Cerebellar cortex (tissue), 1 donor: ENCODE data around the gene PLB1.

Source experiments
- DNase-seq: peaks from one replicate; pipeline ENCODE4 v3.0.0-alpha.2; 2015; ENCODE audit warnings: low spot score

PLB1 gene

DNA sequence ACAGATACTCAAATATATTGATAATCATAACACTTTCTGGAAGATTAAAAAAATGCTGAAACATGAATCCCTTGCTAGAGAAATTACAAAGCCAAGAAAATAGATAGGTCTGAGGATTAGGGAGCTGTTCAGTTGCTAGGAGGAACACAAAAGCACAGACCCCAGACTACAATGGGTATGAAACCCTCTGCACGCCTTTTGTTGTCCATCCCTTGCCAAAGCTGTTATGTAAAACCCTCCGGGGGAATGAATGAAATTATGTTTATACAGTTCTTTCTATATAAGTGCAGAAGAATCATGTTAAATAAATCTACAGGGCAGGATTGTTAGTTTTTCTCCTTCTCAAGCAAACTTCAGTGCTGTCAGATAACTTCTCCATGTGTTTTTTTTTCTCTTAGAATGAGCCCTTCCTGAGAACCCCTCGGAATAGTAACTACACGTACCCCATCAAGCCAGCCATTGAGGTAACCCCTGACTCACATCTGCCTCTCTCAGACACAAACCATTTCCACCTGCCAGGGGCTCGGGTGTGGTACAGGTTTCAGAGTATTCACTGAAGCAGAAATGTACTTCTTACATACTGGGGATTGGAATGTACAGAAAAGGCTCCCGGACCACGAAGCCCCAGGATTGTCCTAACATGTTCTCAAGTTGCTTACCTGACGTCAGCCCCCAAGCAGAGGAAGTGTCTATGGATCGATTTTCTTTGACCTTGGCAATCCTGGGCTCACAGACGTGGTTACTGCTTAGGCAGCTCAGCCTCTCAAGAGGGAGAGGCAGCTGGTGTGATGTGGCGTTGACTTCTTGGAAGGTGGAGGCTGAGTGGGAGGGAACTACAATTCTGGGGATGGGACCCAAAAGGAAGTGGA, 118.0 kb downstream of the PLB1 start:
- DNase-seq: no peak

GRCh38 chr2:28615706-28616105, 119.8 kb downstream of the PLB1 start:
- DNase-seq: no peak

DNA sequence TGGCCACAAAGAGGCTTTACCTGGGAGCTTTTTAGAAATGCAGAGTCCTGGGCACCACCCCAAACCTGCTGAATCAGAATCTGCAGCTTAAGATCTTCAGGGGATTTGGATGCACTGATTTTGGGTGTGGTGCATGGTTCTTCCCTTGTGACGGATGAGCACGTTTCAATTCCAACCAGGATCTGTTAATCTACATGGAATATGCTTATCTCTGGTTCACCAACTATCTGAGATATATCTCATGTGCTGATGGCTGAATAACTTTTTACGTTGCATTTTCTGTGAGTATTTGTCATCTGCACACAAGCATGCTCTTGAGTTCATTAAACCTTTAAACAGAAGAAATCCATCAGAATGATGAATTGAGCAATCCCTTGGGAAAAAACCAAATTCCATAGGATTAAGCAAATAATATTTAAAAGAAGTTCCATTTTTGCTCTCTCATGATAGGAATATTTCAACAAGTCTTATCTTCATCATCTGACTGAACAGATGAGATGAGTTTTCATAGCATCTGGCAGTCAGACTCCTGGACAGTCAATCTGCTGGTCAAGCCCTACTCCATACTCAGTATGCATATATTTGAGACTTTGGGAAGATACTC, 120.6 kb downstream of the PLB1 start:
- DNase-seq: no peak

GRCh38 chr2:28617502-28618184, 121.8 kb downstream of the PLB1 start:
- DNase-seq: no peak

DNA sequence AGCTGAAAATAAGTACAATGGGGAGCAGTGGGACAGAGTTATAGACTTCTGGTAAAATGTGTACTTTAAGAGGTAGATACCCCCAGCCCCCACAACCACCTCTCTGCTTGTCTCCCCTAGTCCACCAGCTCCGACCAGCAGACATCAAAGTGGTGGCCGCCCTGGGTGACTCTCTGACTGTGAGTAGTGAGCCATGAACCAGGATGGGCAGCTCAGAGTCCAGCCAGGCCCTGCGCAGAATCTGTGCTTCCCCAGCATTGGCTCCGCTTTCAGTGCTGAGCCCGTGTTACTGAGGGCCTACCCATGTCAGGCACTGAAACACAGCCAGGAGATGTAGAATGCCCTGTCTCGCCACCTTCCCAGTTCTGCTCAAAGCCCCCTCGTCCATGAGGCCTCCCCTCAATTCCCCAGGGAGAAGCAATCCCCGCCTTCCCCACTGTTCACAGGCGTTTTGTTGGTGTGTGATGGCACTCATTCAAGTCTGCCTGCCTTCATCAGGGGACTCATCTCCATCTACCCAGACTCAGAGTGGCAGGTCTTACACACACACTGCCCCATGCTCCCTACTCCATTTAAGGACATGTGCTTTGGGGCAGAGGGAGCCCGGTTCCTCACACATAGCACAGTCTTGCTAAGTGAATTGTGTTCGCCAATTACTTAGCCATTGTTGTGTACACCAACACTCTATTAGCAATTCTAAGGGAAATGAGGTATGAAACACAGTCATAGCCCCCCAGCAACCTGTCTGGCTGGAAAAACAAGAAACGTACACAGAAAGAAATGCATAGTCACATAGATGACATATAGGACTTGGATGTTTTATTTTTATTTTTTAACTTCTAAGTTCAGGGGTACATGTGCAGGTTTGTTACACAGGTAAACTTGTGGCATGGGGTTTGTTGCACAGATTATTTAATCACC, 122.6 kb downstream of the PLB1 start:
- no peak for DNase-seq

- no peak for DNase-seq
Measured at GRCh38 chr2:28619213-28620196, 123.6 kb downstream of the PLB1 start.

- DNase-seq: no peak
Measured at GRCh38 chr2:28620291-28620793, 124.5 kb downstream of the PLB1 start.

GRCh38 chr2:28620801-28621171, 124.9 kb downstream of the PLB1 start:
- DNase-seq: no peak

DNA sequence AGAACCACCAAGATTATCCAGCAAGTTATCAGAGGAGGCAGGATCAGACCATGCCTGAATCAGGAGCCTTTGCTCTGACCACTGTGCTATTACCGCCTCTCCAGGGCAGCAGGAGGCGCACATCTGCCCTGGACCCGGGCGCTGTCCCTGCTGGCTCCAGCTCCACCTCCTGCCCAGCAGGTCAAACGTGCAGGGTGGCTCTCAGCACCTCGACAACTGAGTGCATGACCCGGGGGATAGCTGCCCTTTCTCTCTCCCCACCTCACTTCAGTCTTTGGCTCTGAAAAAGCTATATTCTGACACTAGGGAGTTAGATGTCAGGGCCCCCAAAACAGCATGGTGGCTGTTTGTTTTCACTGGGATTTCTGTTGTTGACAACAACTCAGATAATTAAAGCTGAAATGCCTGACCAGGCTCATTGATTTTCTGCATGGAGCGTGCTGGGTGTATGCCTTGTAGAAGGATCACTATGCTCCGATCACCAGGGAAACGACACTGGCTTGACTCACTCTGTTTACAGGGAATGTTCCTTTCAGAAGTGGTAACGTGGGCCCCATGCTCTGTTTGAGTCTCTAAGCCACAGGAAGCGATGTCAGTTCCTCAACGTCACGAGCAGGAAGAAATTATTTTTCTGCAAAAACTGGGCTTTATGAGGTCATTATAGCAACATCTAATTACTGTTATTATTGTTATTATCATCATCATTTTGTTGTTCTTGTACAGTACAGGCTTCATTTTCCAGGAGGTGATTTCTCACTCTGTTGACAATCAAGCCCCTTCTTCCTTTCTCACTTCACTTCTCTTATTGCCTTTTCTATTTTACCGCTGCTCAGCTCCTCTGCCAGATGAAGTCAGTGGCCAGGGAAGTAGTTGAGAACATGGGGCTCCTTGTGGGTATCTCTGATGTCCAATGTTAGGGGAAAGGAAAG, 125.6 kb downstream of the PLB1 start:
- DNase-seq: peak; percentile 15

GRCh38 chr2:28622101-28622499, 126.2 kb downstream of the PLB1 start:
- DNase-seq: no peak

DNA sequence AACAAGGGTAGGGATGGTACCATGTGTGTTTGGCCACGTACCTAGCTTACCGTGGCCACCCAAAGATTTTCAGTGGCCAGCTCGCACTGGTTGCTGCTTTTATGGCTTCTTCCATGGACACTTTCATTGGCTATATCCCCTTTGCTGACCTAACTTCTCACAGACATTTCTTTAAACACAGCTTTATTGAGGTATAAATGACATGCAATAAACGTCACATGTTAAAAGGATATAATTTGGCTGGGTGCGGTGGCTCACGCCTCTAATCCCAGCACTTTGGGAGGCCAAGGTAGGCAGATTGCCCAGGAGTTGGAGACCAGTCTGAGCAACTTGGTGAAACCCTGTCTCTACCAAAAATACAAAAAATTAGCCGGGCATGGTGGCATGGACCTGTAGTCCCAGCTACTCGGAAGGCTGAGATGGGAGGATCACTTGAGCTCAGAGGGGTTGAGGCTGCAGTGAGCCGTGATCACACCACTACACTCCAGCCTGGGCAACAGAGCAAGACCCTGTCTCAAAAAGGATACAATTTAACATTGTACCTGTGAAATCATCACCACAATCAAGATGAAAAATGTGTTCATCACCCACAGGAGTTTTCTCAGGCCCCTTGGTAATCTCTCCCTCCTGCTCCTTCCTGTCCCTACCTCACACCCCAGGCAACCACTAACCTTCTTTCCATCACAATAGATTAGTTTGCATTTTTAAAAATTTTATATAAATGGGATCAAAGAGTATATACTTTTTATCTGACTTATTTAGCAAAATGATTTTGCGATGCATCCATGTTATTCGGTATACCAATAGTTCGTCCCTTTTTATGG, 127.9 kb downstream of the PLB1 start:
- DNase-seq: no peak

DNA sequence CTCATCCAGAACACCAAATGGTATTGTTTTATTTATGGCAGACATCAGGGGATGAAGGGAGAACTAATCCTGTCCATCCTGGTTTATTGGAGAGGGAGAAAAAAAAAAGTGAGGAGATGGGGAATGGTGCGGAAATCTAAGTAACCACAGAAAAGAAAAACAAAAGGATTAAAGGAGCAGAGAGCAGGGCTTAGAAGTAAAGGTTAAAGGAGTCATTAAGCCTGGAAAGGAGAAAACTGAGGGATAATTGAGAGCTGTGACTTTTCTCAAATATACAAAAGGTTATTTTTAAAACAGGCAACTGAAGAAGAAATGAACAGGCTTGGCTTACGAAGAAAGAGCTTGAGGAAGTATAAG, 128.6 kb downstream of the PLB1 start:
- no peak for DNase-seq

DNA sequence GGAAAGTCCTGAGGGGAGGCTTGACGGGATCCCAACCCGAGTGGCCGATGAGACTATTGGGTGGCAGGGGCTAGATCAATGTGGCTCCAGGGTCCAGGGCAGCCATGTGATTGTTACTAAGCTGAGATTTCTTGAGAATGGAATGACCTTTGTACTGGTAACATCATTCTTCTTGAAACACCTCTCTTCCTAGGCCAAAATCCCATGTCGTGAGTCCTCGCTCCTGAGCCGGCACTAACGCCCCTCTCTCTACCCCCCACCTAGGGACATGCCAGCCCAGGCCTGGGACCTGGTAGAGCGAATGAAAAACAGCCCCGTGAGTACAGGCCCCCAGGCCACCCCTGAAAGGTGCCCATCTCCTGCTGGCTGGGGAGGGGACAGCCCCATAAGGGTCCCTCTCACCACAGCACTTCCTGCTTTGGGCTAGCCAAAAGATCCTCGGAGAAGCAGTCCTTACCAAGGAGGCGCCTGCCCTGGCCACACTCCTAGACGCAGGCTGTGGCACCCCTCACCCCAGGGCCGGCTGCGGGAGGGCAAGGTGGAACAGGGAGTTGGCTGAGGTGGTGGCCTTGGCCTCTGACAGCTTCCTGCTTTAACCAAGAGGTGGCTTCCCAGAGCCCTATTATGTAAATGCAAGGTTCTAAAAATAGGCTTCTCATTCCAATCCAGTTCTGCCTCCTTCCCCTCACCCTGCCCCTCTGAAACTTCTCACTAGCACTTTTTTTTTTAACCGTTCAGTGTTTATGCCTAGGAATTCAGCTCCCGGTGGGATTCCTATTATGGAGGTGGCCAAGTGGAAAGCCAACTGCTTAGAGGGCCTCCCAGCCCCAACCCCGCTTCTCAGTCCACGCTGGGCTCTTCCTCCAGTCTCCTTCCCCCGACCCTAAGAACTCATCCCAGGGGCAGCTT, 129.2 kb downstream of the PLB1 start:
- peak; percentile 5 for DNase-seq

GRCh38 chr2:28626376-28626775, 130.5 kb downstream of the PLB1 start:
- no peak for DNase-seq

- no peak for DNase-seq
Measured at GRCh38 chr2:28626891-28627421, 131.1 kb downstream of the PLB1 start.

DNA sequence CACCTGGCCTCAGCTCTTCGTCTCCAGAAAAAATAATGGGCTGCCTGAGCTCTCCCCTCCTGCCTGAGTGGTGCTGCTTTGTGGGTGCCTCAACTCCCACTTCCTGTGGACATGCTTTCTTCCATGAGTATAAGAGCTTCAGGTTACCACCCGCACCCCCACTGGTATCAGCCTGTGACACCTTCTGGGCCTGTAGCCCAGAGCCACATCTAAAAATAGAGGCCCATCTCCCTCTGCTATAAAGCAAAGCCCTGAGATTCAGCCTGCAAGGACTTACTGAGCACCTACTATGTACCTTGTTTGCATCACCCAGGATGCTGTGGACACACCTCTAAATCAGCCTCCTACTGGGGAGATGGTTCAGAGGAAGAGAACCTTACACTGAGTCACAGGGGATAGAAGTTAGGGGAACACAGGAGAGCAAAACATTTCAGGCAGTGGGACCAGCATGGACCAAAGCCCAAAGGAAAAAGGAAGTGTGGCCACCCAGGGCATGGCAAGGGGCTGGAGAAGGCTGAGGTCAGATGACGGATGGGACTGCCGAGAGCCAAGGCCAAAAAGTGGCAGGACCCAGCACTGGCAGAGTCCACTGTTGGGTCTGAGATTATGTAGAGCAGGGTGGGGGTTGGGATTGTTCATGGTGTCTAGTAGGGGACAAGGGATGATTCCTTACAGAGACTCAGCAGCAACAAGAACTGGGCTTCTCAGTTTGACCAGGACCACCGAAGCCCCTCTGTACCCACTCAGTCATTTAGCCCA, 132.0 kb downstream of the PLB1 start:
- DNase-seq: no peak

DNA sequence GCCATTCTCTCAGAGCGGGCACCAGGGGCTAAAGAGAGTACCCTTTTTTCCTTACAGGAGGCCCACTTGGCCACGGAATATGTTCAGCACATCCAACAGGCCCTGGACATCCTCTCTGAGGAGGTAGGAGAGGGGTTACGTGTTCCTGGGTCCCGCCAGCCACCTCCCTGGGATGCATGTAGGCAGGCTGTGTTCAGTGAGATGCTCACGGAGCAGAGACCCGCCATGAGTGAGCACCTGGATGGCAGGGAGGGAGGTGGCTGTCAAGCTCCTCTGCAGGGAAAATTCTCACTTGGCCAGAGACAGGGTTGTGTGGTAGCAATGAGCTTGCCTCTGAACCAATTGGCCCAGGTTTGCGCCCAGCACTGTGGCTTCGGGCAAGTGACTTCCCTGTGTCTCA, 132.6 kb downstream of the PLB1 start:
- no peak for DNase-seq
